ENCODE data around the gene KCTD21.
A peak's percentile ranks its signal among the peaks of the same experiment; 100 is the strongest.
"Not testable (repeated sequence)": the region's sequence is repeated elsewhere in the genome, so short reads cannot be mapped to it uniquely, and the experiment has no call there.

Gene KCTD21

DNA sequence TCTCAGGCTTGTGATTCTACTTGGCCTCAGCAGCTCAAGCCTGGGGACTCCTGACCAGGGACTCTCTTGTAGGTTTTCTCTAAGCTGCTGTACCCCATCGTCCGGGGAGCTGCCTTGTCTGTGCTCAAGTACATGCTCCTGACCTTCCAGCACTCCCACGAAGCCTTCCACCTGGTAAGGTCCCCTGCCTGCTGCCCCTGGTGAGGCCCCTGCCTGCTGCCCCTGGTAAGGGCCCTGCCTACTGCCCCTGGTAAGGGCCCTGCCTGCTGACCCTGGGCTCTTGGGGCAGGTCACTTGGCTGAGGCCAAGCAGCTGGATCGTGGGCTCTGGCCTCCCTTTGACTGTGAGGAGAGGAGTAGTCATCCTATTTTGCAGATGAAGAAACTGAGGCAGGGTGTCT lies 11.6 kb upstream of the KCTD21 start:
- DNase-seq, result no peak

DNA sequence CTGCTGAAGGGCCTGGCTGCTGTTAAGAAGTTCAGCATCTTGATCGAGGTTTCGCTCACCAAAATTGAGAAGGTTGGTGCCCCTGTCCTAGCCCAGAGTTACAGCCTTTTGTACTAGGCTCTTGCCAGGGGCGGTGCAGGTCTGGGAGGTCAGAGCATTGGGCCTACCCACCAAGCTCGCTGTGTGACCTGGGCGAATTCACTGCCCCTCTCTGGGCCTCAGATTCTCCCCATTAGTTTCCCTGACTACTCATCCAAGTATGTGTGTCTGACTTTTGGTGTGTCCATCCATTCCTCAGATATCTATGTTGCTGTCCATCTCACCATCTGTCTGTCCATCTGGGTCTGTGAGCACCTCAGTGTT lies 11.2 kb upstream of the KCTD21 start:
- DNase-seq, result no peak

DNA sequence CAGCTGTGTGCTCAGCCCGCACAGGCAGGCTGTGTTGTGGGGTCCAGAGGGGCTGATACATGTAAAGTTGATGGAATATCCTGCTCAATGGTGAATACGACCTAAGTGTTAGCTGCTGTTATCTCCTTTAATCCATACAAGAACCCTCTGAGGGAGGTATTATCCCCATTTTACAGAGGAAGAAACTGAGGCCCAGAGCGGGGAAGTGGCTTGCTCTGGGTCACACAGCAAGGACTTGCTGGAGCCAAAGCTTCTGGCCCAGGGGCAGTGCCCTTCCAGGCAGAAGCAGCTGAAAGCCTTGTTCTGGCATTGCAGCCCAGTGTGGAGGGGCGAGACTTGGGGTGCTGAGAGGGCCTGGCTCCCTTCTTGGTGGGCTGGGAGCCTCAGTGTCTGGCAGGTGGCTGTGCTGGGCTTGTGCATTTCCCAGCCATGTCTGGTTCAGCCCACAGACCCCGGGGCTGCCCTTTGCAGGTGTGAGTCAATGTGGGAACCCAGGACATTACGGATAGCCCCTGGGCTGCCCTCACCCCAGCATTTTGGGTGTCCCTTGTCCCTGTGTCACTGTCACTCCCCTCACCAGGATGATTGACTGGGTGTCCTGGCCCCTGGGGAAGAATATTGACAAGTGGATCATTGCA lies 10.7 kb upstream of the KCTD21 start:
- no peak for DNase-seq

DNA sequence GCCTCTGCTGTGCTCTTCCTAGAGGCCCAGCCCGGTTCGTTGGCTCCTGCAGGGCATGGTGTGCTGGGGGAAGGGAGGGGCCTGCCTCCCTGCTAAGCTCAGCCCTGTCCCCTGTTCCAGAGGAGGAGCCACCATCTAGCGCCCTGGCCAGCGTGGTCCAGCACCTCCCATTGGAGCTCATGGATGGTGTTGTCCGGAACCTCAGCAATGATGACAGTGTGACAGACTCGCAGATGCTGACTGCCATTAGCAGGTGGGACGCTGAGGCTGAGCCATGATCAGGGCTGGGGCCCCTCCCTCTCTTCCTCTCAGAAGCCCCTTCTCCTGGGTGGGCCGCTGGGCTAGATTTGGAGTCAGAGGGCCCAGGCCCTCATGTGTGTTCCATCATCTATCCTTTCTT lies 9.4 kb upstream of the KCTD21 start:
- DNase-seq, result no peak

DNA sequence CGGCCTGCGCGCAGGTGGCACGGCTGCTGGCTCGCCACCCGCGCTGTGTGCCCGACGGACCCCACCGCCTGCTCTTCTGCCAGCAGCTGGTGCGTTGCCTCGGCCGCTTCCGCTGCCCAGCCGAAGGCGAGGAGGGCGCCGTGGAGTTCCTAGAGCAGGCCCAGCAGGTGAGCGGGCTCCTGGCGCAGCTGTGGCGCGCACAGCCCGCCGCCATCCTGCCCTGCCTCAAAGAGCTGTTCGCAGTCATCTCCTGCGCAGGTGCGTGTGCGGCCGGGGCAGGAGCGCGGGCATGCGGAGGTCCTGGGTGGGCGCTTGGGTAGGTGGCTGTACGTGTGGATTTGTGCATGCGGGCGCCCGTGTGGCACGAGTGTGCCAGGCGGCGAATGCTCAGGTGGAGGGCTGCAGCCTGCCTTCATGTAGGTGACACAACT lies 8.2 kb upstream of the KCTD21 start:
- no peak for DNase-seq

DNA sequence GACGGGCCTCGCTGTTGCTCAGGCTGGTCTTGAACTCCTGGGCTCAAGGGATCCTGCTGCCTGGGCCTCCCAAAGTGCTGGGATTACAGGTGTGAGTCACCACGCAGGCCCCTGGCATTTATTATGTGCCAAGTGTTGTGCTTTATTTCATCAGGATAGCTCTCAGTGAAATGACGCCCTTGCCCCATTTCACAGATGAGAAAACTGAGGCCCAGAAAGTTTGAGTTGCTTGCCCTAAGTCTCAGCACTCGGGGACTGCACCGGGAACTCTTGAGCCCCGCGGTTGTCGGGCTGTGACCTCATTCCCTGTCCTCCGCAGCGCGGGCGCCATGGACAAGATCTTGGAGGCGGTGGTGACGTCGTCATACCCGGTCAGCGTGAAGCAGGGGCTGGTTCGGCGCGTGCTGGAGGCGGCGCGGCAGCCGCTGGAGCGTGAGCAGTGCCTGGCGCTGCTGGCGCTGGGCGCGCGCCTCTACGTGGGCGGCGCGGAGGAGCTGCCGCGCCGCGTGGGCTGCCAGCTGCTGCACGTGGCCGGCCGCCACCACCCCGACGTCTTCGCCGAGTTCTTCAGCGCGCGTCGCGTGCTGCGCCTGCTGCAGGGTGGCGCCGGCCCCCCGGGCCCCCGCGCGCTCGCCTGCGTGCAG lies 7.6 kb upstream of the KCTD21 start:
- no peak for DNase-seq

DNA sequence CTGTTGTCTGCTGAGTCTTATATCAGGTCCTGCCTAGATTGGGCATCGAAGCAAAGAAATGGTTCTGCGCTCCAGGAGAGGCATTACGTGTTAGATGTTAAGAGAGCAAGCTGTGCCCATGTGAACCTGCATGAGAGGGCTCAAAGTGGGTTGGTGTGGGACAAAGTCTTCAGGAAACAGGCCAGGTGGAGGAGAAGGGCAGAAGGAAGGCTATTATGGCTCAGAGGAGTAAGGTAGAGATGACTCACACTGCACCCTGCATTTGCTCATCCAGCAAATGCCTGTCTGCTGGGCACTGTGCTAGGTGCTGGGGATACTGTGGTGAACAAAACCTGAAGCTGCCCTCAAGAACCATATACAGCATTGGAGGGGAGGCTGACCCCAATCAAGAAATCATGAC lies 6.1 kb upstream of the KCTD21 start:
- no peak for DNase-seq

DNA sequence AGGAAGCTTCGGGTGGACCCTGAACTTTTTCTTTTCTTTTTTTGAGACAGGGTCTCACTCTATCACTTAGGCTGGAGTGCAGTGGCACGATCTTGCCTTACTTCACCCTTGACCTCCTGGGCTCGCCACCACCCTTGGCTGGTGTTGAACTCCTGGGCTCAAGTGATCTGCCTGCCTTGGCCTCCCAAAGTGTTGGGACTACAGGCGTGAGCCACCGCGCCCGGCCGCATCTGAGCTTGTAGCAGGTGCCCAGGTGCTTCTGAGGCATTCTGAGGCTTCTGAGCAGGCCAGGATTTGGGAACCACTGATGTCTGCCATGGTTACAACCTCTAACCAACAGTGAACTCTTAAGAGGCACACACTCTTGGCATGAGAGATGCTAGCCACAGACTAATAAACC lies 5.4 kb upstream of the KCTD21 start:
- no peak for DNase-seq

DNA sequence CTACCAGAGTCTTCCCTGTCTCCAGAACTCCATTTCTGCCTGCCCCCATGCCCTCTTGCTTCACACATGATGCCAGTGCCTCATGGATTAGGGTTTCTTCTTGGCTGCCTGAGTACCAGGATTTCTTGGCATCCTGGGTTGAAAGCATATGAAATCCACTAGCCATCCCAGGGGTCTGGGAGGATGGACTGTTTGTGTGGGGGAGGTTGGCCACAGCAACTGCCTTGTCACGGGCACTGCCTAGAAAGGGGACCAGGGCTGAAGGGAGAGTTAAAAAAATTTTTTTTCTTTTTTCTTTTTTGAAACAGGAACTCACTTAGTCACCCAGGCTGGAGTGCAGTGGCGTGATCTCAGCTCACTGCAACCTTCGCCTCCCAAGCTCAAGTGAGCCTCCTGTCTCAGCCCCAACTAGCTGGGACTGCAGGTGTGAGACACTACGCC lies 4.5 kb upstream of the KCTD21 start:
- DNase-seq, result no peak

DNA sequence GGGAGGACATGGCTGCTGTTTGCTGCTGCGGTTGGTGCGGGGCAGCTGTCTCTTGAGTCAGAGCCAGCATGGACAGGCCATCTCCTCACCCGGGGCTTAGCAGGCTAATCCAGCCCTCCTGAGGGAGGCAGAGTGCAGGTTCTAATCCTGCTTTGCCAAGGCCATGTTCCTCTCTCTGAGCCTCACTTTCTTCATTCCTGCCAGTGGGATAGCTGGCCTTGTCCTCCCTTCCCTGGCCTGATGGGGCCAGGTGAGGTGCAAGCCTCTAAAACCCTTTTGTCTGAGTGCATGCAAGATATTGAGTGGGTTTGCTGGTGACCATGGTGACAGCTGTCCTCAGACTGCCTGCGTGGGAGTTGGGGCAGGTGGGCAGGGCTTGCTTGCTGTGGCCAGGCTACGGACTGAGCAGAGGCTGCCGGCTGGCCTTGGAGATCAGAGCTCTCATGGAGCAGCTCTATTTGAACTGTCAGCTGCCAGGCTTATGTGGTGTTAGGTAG lies 3.8 kb upstream of the KCTD21 start:
- DNase-seq, result peak in 1 of 2 experiments; percentile 6

DNA sequence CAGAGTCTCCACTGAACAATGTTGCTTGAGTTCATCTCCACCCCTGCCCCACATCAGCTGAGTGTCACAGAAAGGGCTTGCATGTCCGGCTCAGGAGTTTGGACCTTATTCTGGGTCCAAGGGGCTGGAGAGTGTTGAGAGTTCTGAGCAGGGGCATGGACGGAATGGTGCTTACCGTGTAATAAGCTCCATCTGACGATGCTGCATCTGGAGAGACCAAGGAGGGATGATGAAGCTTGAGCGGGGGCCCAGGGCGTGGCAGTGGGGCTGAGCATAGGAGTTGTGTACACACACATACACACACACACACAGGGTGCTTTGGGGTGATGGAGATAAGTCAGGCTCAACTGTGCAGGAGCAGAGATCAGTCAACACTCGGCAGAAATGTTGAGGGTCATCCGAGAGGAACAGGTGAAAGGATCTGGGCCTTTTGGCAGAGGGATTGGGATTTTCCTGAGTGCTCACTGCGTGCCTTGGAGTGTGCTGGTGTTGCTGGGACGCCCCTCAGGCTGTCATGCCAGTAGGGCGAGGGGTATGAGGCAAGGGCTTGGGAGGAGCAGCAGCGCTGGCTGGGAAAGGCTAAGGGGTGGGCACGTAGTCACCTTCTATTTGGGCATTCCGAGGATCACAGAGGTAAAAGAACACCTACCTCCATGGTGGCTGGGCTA lies 2.6 kb upstream of the KCTD21 start:
- no peak for DNase-seq

DNA sequence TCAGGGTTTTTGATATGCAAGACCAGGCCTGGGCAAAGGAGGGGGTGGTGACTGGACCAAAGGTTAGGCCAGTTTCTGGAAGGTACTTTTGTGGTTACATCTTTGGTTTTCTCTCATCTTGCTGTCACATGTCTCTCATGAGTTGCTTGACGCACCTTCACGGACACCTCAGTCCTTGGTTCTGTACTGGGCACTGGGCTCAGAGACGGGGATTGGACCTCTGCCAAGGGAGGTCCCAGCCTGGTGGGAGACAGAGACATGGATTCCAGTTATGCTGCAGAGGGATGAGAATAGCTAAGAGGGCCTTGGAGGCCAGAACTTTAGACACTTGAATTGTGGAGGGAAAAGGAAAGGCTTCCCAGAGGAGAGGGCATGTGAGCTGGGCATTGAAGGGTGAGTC lies 1.9 kb upstream of the KCTD21 start:
- DNase-seq, result no peak

DNA sequence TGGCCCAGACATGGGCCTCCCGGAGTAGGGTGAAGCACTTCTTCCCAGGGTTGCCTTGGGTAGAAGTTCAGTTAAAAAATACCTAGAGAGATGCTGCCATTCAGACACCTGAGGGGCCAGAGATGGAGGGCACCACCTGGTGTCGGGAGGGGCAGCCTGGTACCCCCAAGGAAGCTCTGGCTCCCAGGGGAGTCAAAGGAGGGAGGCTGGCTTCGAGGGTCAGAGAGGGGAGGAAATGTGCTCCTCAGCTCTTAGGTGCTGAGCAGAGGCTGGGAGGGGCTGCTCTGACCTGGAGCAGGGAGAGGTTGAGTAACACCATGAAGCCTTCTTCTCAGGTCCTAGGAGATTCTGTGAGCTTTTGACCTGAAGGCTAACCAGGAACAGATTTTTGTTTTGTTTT lies 1.4 kb upstream of the KCTD21 start:
- no peak for DNase-seq

DNA sequence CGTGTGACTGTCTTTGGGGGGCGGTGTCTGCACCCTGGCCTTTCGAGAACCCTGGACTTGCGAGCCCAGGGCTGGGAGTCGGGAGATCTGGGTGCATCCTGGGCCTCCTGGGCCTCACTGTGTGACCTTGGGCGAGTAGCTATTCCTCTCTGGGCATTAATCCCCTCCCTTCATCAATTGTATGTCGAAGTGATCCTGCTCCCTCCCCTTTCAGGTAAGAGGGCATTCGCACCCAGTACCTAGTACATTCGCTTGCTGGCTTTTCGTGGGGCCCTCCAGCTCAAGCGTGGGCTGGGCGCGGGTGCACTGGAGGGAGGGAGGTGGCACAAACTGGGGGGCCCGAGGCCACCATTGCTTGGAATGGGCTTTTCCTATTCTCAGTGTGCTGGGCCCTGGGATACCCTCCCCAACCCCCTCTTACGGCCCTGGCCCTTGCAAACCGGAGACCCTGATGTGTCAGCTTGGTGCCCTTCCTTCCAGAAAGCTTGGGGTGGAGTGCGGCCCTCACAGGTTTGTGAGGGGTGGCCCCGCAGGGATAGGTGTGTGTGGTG lies 823 bp upstream of the KCTD21 start:
- DNase-seq, result no peak

DNA sequence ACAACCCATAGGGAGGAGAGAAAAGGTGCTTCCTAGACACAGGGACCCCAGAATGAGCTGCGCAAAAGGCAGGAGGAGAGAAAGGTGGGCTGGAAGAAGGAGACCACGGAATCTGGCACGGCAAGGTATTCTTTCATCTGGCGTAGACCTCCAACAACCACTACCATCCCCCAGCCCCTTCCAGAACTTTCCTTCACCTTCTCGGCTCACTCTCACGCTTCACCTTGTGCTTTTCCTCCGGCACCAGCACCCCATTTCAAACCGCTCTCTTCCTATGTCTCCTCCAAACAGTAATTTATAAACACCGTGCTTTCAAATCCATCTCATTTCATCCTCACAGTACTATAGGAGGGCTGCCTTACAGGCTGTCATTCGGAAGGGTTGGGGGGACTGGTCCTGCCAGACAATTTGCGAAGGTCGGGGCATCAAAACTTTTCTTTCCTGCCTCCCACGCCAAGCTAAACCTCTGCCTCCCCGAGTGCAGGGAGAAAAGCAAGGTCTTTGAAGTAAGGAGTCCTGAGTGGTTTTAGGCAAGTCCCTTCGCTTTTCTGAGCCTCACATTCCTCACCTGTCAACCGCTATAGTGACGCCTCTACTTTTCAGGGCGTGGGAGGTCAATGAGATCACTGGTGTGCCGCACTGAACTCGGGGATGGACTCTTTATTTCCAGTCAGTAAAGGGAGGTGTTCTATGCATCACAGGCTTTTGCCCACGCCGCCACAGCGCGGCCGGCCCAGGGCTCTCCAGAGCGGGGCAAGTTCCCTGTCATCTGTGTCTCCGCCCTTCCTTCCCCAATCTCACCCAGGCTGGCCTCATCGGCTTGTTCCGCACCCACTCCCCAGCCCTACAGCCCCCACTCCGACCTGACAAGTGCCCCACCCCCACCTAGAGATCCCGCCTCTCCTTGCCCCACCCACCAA lies 800 bp downstream of the KCTD21 start:
- DNase-seq, result peak in 1 of 2 experiments; percentile 44

DNA sequence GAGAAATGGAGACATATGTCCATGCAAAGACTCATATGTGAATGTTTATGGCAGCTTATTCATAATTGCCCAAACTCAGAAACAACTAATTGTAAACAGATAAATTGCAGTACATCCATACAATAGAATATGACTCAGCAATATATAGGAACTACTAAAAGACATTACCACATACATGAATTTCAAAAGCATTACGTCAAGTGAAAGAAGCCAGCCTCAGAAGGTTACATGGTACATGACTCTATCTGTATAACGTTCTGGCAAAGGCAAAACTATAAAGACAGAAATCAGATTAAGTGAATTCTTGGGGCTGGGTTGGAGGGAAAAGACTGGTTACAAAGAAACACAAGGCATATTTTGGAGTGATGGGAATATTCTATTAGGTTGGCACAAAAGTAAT lies 7.2 kb downstream of the KCTD21 start:
- DNase-seq, result no peak

DNA sequence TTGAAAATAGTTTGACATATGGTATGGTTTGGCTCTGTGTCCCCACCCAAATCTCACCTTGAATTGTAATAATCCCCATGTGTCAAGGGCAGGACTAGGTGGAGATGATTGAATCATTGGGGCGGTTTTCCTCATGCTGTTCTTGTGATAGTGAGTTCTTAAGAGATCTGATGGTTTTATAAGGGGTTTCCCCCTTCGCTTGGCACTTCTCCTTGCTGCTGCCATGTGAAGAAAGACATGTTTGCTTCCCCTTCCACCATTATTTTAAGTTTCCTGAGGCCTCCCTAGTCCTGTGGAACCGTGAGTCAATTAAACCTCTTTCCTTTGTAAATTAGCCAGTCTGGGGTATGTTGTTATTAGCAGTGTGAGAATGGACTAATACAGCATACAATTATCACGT lies 7.7 kb downstream of the KCTD21 start:
- DNase-seq, result no peak

DNA sequence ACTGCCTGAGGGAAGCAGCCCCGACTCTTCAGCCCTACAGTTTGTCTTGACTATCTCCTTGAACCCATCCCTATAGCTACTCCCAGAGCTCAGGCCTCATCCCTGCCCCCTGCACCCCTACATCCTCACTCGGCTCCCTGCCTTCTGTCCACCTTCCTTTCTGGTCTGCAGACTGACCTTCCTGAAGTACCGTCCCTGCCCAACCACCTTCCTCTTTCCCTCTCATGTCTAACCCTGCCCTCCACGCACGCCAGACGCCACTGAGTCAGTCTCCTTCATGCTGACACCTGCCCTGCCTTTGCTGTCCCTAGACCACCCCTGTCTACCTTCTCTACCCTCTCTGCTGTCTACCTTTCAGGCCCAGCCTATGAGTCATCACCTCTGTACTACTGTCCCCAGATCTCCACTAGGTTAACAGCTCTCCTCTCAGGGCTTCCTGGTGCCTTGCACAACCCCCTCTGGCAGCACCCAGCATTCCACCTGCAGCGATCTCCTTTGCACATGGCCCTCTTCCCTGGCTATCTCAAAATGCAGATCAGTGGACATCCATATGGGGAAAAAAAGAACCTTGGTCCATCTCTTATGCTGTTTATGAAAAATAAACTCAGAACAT lies 8.9 kb downstream of the KCTD21 start:
- DNase-seq, result no peak

DNA sequence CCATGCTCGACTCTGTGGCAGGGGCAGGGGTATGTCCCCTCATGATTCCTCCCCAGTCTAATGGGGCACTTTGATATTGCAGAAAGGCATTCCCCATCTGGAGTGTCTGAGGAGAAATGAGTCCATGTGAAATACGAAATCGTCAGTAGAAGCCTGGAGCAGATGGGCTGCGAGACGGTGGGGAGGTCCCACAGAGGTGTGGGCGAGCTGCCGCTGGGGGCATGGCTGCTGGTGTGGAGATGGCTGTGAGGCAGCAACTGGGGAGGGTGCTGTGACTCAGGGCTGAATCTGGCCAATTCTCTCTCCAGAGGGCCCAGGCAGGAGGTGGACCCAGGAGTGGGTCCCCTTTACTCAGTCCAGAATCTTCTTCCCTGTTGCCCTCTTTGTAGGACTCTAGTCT lies 11.2 kb downstream of the KCTD21 start:
- DNase-seq, result no peak

DNA sequence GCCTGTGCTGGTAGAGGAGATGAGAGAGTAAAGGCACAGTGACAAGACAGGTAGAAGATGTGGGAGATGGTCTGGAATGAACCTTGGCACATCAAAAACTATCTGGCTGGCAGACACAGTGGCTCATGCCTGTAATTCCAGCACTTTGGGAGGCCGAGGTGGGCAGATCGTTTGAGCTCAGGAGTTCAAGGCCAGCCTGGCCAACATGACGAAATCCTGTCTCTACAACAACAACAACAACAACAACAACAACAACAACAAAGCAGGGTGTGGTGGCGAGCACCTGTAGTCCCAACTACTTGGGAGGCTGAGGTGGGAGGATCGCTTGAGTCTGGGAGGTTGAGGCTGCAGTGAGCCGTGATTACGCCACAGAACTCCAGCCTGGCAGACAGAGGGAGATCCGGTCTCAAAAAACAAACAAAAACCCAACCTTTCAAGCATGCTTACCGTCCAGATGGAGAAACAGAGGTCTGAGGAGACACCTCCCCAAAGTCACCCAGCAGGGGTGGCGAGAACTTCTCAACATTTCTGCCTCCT lies 11.8 kb downstream of the KCTD21 start:
- DNase-seq, result no peak

DNA sequence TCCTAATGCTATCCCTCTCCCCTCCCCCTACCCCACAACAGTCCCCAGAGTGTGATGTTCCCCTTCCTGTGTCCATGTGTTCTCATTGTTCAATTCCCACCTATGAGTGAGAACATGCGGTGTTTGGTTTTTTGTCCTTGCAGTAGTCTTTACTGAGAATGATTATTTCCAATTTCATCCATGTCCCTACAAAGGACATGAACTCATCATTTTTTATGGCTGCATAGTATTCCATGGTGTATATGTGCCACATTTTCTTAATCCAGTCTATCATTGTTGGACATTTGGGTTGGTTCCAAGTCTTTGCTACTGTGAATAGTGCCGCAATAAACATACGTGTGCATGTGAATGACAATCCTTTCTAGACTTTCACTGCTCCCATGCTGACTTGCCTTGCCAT lies 12.6 kb downstream of the KCTD21 start:
- DNase-seq, result not testable (repeated sequence)

DNA sequence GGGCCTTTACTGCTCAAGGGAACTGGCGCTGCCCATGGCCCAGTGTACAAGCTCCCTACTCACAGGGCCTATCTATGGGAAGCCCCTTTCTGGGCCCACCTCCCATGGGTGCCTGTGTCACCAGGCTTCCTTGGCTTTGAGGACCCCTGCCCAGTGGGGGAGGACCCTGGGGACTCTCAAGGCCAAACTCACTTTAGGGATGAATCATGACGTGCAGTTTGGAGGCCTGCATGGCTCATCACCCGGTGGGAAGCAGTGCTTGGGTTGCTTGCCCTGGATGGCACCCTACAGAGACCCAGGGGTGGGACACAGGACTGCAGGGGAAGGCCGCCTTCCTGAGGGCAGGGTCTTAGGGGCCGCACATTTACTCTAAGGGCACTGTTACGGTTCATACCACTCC lies 16.5 kb downstream of the KCTD21 start:
- no peak for DNase-seq

Data from NCI-H524 (cell line).